Ishikawa (cell line): ENCODE results near the gene HSPA14.

ENCODE experiments used
- CEBPB ChIP-seq: IDR thresholded peaks from 2 replicates; pipeline ENCODE4 v1.6.1; 2012
- CREB1 ChIP-seq: IDR thresholded peaks from 2 replicates; pipeline ENCODE4 v1.6.1; 2012; ENCODE audit warnings: low read depth
- EGR1 ChIP-seq: IDR thresholded peaks from 2 replicates; pipeline ENCODE4 v1.6.1; 2012
- EP300 ChIP-seq: IDR thresholded peaks from 2 replicates; pipeline ENCODE4 v1.6.1; 2012; ENCODE audit warnings: borderline replicate concordance
- FOXM1 ChIP-seq: IDR thresholded peaks from 2 replicates; pipeline ENCODE4 v1.6.1; 2012; ENCODE audit warnings: low read depth, borderline replicate concordance
- NFIC ChIP-seq: IDR thresholded peaks from 2 replicates; pipeline ENCODE4 v1.6.1; 2012
- RAD21 ChIP-seq: IDR thresholded peaks from 2 replicates; pipeline ENCODE4 v1.6.1; 2012; ENCODE audit warnings: low read depth
- REST ChIP-seq: IDR thresholded peaks from 2 replicates; pipeline ENCODE4 v1.6.1; 2012; ENCODE audit warnings: low read depth, mild to moderate bottlenecking
- TAF1 ChIP-seq: IDR thresholded peaks from 2 replicates; pipeline ENCODE4 v1.6.1; 2012; ENCODE audit warnings: low read depth, mild to moderate bottlenecking
- TCF12 ChIP-seq: IDR thresholded peaks from 2 replicates; pipeline ENCODE4 v1.6.1; 2012; ENCODE audit warnings: low read depth
- TEAD4 ChIP-seq: IDR thresholded peaks from 2 replicates; pipeline ENCODE4 v1.6.1; 2012
- USF1 ChIP-seq: IDR thresholded peaks from 2 replicates; pipeline ENCODE4 v1.6.1; 2012
- YY1 ChIP-seq: IDR thresholded peaks from 2 replicates; pipeline ENCODE4 v1.6.1; 2012; ENCODE audit warnings: low read depth
- ZBTB7A ChIP-seq: IDR thresholded peaks from 2 replicates; pipeline ENCODE4 v1.6.1; 2012; ENCODE audit warnings: low read depth
- TF ChIP-seq, protein P1 (sequence below): IDR thresholded peaks from 2 replicates; pipeline ENCODE4 v1.6.1; 2012

HSPA14 gene, protein sequence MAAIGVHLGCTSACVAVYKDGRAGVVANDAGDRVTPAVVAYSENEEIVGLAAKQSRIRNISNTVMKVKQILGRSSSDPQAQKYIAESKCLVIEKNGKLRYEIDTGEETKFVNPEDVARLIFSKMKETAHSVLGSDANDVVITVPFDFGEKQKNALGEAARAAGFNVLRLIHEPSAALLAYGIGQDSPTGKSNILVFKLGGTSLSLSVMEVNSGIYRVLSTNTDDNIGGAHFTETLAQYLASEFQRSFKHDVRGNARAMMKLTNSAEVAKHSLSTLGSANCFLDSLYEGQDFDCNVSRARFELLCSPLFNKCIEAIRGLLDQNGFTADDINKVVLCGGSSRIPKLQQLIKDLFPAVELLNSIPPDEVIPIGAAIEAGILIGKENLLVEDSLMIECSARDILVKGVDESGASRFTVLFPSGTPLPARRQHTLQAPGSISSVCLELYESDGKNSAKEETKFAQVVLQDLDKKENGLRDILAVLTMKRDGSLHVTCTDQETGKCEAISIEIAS

GRCh38 chr10:14837757-14838581 is at the start of gene HSPA14, which contains the start of the genes CDNF and MSANTD7:
Gene HSPA14 (plus strand): TSS chr10:14838306. CDS start chr10:14838403, 97 bp downstream.
Gene CDNF (minus strand): TSS chr10:14838037. CDS start chr10:14837946, 91 bp downstream.
Gene MSANTD7 (plus strand): TSS chr10:14838306. CDS start chr10:14842285, 3,979 bp downstream.
- peak; percentile 61 for TF ChIP-seq TAF1
- no peak for TF ChIP-seq FOXM1
- peak; percentile 85; the same call in 1 of the 2 replicates for TF ChIP-seq ZBTB7A
- no peak; the same call in 1 of the 2 replicates for TF ChIP-seq NFIC
- peak; percentile 6; the same call in 1 of the 2 replicates for TF ChIP-seq TEAD4
- peak; percentile 79 for TF ChIP-seq YY1
- no peak for TF ChIP-seq RAD21
- no peak for TF ChIP-seq EP300
- TF ChIP-seq CEBPB, result no peak
- TF ChIP-seq EGR1, result peak; percentile 44; the same call in 1 of the 2 replicates
- TF ChIP-seq TCF12, result 0 out of 2 replicates have a peak, but pooled peaks have one; percentile 15
- no peak for TF ChIP-seq REST
- 0 out of 2 replicates have a peak, but pooled peaks have one; percentile 15 for TF ChIP-seq USF1
- TF ChIP-seq, protein P1, sequence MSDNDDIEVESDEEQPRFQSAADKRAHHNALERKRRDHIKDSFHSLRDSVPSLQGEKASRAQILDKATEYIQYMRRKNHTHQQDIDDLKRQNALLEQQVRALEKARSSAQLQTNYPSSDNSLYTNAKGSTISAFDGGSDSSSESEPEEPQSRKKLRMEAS, result peak; percentile 79
- peak; percentile 87 for TF ChIP-seq CREB1

DNA sequence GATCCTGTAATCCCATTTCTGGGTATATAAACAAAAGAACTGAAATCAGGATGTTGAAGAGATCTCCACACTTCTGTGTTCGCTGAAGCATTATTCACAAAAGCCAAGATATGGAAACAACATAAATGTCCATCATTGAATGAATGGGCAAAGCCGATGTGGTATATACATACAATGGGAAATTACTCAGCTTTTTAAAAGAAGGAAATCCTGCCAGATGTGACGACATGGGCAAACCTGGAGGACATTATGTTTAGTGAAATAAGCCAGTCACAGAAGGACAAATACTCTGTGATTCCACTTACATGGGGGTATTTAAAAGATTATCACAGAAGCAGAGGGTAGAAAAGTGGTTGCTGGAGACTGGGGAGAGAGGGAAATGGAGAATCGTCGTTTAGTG is 39.5 kb upstream of the HSPA14 start:
- TF ChIP-seq TAF1, result no peak
- TF ChIP-seq TEAD4, result no peak
- TF ChIP-seq RAD21, result no peak
- no peak for TF ChIP-seq CEBPB
- TF ChIP-seq USF1, result no peak
- TF ChIP-seq EP300, result no peak
- no peak for TF ChIP-seq FOXM1
- TF ChIP-seq, protein P1, result no peak
- TF ChIP-seq NFIC, result no peak
- no peak for TF ChIP-seq TCF12
- no peak for TF ChIP-seq CREB1
- no peak for TF ChIP-seq YY1
- no peak for TF ChIP-seq REST
- no peak for TF ChIP-seq ZBTB7A
- TF ChIP-seq EGR1, result no peak

GRCh38 chr10:14800397-14800796 is 37.7 kb upstream of the HSPA14 start:
- TF ChIP-seq CEBPB (no peak), EGR1 (no peak), REST (no peak)
